Measurements from ENCODE around the gene ZFYVE27.

ZFYVE27 gene

GRCh38 chr10:97760461-97761257 is 23.7 kb downstream of the ZFYVE27 start:
- TF ChIP-seq EP300 (IDR thresholded peaks at IDR 0.05; ENCODE audit: borderline replicate concordance) (no peak), TAF1 (IDR thresholded peaks at IDR 0.05; ENCODE audit: low read depth) (no peak), RAD21 (IDR thresholded peaks at IDR 0.05; ENCODE audit: low read depth) (no peak)

DNA sequence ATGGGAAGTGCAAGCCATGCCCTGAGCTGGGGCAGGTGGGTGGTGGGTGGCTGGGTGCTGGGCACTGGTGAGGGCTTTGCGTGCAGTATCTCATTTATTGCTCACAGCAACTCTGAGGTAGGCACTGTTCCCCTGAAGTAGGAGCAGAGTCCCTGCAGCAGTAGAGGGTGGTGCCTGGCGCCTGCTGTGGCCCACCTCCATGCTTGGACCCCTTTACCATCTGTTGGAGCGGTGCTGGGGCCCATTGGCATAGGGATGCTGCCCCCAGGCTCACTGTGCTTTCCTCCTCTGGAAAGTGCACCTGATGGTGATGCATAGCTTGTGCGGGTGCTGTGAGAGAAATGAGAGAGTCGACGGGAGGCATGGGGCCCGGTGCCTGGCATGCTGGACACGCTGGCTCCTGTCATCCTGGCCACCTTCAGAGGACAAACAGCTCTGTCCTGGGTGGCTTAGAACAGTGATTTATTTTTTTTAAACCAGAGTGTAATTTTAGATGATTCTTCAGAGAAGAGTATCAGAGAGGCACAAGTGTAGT is 24.5 kb downstream of the ZFYVE27 start:
- TF ChIP-seq, protein P1, sequence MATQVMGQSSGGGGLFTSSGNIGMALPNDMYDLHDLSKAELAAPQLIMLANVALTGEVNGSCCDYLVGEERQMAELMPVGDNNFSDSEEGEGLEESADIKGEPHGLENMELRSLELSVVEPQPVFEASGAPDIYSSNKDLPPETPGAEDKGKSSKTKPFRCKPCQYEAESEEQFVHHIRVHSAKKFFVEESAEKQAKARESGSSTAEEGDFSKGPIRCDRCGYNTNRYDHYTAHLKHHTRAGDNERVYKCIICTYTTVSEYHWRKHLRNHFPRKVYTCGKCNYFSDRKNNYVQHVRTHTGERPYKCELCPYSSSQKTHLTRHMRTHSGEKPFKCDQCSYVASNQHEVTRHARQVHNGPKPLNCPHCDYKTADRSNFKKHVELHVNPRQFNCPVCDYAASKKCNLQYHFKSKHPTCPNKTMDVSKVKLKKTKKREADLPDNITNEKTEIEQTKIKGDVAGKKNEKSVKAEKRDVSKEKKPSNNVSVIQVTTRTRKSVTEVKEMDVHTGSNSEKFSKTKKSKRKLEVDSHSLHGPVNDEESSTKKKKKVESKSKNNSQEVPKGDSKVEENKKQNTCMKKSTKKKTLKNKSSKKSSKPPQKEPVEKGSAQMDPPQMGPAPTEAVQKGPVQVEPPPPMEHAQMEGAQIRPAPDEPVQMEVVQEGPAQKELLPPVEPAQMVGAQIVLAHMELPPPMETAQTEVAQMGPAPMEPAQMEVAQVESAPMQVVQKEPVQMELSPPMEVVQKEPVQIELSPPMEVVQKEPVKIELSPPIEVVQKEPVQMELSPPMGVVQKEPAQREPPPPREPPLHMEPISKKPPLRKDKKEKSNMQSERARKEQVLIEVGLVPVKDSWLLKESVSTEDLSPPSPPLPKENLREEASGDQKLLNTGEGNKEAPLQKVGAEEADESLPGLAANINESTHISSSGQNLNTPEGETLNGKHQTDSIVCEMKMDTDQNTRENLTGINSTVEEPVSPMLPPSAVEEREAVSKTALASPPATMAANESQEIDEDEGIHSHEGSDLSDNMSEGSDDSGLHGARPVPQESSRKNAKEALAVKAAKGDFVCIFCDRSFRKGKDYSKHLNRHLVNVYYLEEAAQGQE (IDR thresholded peaks at IDR 0.05; ENCODE audit: low read depth), result no peak
- no peak for TF ChIP-seq USF1 (IDR thresholded peaks at IDR 0.05)
- TF ChIP-seq FOXM1 (IDR thresholded peaks at IDR 0.05; ENCODE audit: borderline replicate concordance, low read depth), result no peak
- TF ChIP-seq ZBTB7A (IDR thresholded peaks at IDR 0.05; ENCODE audit: low read depth), result no peak
- no peak for TF ChIP-seq TEAD4 (IDR thresholded peaks at IDR 0.05)
- no peak for TF ChIP-seq YY1 (IDR thresholded peaks at IDR 0.05; ENCODE audit: low read depth)
- no peak for TF ChIP-seq NFIC (IDR thresholded peaks at IDR 0.05)

DNA sequence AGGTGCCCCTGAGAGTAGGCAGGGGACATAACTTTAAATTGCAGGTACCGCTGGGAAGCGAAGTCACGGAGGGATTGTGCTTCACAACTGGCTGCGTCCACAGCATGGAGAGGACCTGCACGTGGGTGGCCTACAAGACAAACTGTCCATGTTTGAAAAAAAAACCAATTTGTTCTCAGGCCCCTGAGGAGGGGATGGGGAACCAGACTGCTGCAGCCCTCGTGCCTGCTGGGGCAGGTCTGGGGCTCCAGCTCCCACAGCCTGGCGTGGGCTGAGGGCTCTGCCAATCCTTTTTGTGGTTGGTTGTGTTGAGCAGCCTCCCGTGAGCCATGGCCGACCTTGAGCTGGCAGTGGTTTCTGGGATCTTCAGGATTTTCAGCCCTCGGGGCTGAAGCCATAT is 25.1 kb downstream of the ZFYVE27 start:
- TF ChIP-seq NFIC (IDR thresholded peaks at IDR 0.05), result no peak
- no peak for TF ChIP-seq ZBTB7A (IDR thresholded peaks at IDR 0.05; ENCODE audit: low read depth)
- no peak for TF ChIP-seq TAF1 (IDR thresholded peaks at IDR 0.05; ENCODE audit: low read depth)
- no peak for TF ChIP-seq YY1 (IDR thresholded peaks at IDR 0.05; ENCODE audit: low read depth)

GRCh38 chr10:97762816-97763215 is 25.9 kb downstream of the ZFYVE27 start:
- TF ChIP-seq TCF12 (IDR thresholded peaks at IDR 0.05; ENCODE audit: low read depth) (no peak), CEBPB (IDR thresholded peaks at IDR 0.05) (no peak), YY1 (IDR thresholded peaks at IDR 0.05; ENCODE audit: low read depth) (no peak), TAF1 (IDR thresholded peaks at IDR 0.05; ENCODE audit: low read depth) (no peak), RAD21 (IDR thresholded peaks at IDR 0.05; ENCODE audit: low read depth) (no peak), FOXM1 (IDR thresholded peaks at IDR 0.05; ENCODE audit: borderline replicate concordance, low read depth) (no peak), ZBTB7A (IDR thresholded peaks at IDR 0.05; ENCODE audit: low read depth) (no peak), EGR1 (IDR thresholded peaks at IDR 0.05) (no peak), EP300 (IDR thresholded peaks at IDR 0.05; ENCODE audit: borderline replicate concordance) (no peak), TEAD4 (IDR thresholded peaks at IDR 0.05) (no peak), CREB1 (IDR thresholded peaks at IDR 0.05; ENCODE audit: low read depth) (no peak), USF1 (IDR thresholded peaks at IDR 0.05) (no peak), MAX (IDR thresholded peaks at IDR 0.05) (no peak)
- TF ChIP-seq, protein P1 (IDR thresholded peaks at IDR 0.05; ENCODE audit: low read depth), result no peak

DNA sequence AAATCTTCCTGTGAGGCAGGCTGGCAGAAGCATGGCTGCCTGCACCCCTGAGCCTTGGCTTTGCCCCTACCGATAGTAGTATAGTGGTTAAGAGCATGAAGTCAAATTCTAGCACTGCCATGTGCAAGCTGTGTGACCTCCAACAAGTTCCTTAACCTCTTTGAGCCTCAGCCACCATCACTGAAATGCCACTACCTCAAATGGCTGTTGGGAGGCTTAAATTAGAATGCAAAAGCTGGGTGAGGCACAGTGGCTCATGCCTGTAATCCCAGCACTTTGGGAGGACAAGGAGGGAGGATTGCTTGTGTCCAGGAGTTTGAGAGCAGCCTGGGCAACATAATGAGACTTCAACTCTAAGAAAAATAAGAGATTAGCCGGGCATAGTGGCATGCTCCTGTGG is 26.5 kb downstream of the ZFYVE27 start:
- no peak for TF ChIP-seq EP300 (IDR thresholded peaks at IDR 0.05; ENCODE audit: borderline replicate concordance)

DNA sequence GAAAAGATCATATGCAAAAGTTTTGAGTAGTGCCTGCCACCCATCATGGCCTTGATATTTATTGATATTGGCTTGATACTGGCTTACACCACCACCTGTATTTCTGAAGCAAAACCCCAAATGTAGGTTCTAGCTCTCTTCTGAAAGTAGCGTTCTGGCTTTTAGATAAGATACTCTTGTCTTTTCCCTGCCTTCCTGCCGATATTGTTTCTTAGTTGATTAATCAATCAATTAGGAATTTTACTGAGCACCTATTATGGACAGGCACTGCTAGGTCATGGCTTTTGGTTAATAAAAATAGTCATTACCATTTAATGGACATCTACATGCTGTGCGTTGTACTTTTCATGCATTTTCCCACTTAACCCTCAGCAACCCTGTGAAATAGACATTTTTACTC is 27.0 kb downstream of the ZFYVE27 start:
- TF ChIP-seq TAF1 (IDR thresholded peaks at IDR 0.05; ENCODE audit: low read depth), result no peak
- TF ChIP-seq YY1 (IDR thresholded peaks at IDR 0.05; ENCODE audit: low read depth), result no peak
- no peak for TF ChIP-seq NFIC (IDR thresholded peaks at IDR 0.05)
- no peak for TF ChIP-seq MAX (IDR thresholded peaks at IDR 0.05)
- TF ChIP-seq FOXM1 (IDR thresholded peaks at IDR 0.05; ENCODE audit: borderline replicate concordance, low read depth), result no peak
- TF ChIP-seq TEAD4 (IDR thresholded peaks at IDR 0.05), result no peak
- TF ChIP-seq TCF12 (IDR thresholded peaks at IDR 0.05; ENCODE audit: low read depth), result no peak
- no peak for TF ChIP-seq USF1 (IDR thresholded peaks at IDR 0.05)
- TF ChIP-seq ZBTB7A (IDR thresholded peaks at IDR 0.05; ENCODE audit: low read depth), result no peak
- TF ChIP-seq CREB1 (IDR thresholded peaks at IDR 0.05; ENCODE audit: low read depth), result no peak
- TF ChIP-seq CEBPB (IDR thresholded peaks at IDR 0.05), result no peak
- TF ChIP-seq EGR1 (IDR thresholded peaks at IDR 0.05), result no peak
